DMS 273 (cell line): ENCODE data around the gene SEPHS2.
"Not testable (repeated sequence)": the region's sequence is repeated elsewhere in the genome, so short reads cannot be mapped to it uniquely, and the experiment has no call there.

Experiments used
- DNase-seq: peaks from one replicate; lab custom pipeline; 2025; ENCODE audit not compliant: unreplicated experiment; lab: John Stamatoyannopoulos, UW

SEPHS2 gene

GRCh38 chr16:30399435-30400186 lies 46.1 kb downstream of the SEPHS2 start:
- peak; percentile 75 for DNase-seq

GRCh38 chr16:30398661-30399434 lies 46.8 kb downstream of the SEPHS2 start:
- DNase-seq, result no peak

GRCh38 chr16:30397776-30398660 lies 47.7 kb downstream of the SEPHS2 start:
- DNase-seq, result no peak

GRCh38 chr16:30397056-30397455 lies 48.6 kb downstream of the SEPHS2 start:
- DNase-seq, result no peak

GRCh38 chr16:30396627-30397026 lies 49.0 kb downstream of the SEPHS2 start:
- not testable (repeated sequence) for DNase-seq

GRCh38 chr16:30395992-30396585 lies 49.6 kb downstream of the SEPHS2 start:
- DNase-seq, result peak; percentile 78

GRCh38 chr16:30395155-30395991 lies 50.3 kb downstream of the SEPHS2 start, which contains the start of gene ZNF48:
Gene ZNF48, plus strand, starts transcription at chr16:30395420. Its CDS starts 375 bp downstream, at chr16:30395795.
- peak; percentile 94 for DNase-seq

GRCh38 chr16:30394592-30395154 lies 51.0 kb downstream of the SEPHS2 start:
- DNase-seq, result no peak
